HTERT RPE-1 (cell line): ENCODE measurements around the gene SRSF5.
"Not testable (repeated sequence)": the region's sequence is repeated elsewhere in the genome, so short reads cannot be mapped to it uniquely, and the experiment has no call there.

Source experiments
- in situ Hi-C: fragments of 300-500 bp; cut with MboI; formaldehyde crosslinking; loops from 4 replicates; pipeline ENCODE4 v1.14.3; 2020; ENCODE audit warnings: low sequenced_read_pairs

SRSF5 gene

DNA sequence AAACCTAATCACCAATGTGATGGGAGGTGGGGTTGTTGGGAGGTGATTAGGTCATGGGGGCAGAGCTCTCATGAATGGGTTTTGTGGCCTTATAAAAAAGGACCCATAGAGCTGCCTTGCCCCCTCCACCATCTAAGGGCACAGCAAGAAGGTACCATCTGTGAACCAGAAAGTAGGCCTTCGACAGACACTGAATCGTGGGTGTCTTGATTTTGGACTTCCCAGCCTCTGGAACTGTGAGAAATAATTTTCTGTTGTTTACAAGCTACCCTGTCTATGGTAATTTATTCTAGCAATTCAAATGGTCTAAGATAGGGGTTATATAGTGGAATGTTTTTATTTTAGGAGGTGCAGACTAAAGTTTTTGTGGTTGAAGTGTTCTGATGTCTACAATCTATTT is 38.0 kb downstream of the SRSF5 start:
- in situ Hi-C loops = no loop called here

- in situ Hi-C loops = no loop called here
These were observed 40.2 kb downstream of the SRSF5 start for GRCh38 chr14:69807192-69807591.

GRCh38 chr14:69808919-69809808 is 42.2 kb downstream of the SRSF5 start:
- in situ Hi-C loops = no loop called here

DNA sequence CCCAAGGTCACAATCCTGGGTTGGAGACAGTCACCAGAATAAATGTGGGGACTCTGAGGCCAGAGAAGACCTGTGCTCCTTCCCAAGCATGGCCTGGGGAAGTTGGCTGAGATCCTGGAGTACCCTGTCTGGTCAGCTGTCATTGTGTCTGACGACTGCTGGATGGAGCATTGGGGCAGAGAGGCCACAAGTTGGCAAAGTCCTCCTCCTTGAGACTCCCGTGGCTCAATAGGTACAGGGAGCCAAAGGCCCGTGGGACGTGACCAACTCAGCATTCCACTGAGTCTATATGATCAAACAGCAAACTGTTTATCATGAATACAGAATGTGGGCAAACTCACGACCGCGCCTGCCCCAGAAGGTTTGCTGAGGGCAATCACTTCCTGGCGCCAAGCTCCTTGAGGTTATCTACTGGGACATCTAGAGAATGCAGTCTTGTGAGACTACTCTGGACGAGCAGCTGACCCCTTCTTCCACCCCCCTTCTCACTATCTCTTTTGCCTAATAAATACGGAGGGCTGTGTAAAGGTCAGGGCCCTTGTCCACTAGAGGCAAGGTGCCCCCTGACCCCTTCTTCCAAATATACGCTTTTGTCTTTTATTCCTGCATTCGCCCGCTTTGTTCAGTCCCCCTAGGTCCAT is 44.4 kb downstream of the SRSF5 start:
- in situ Hi-C loops = no loop called here

DNA sequence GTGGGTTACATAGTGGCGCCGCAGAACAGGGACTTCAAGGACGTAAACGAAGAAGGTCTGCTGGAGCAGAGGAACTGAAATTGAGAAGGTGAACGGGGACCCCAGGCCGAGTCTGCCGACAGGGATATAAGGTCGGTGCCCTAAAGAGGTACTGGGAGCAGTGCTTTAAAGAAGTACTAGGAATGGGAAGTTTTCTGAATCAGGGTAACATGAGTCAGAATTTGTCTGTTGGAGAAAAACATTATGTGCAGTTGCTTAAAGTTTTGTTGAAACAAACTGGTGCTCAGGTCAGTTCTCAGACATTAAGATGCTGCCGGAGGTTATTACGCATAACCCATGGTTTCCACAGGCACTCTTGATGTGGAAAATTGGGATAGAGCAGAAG is 44.9 kb downstream of the SRSF5 start:
- in situ Hi-C loops = no loop called here

DNA sequence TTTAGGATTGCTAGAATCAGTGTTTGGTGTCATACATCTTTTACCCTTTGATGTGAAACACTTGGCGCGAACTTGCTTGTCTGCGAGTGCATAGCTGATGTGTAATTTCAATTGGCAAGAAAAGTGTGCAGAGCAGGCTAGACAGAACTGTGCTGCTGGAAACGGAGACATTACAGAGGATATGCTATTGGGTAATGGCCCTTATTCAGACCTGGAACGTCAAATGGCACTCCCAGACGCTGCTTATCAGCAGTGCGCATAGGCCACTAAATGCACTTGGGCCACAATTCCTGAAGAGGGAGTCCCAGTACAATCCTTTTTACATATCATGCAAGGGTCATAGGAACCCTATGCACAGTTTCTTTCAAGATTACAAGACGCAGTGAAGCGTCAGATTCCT is 45.8 kb downstream of the SRSF5 start:
- in situ Hi-C loops = no loop called here

- in situ Hi-C loops = not testable (repeated sequence)
These were observed 46.4 kb downstream of the SRSF5 start for GRCh38 chr14:69813346-69813745.

GRCh38 chr14:69814397-69814796 is 47.5 kb downstream of the SRSF5 start:
- in situ Hi-C loops = no loop called here

- in situ Hi-C loops = no loop called here
These were observed 48.6 kb downstream of the SRSF5 start for GRCh38 chr14:69815556-69815955.

- in situ Hi-C loops = no loop called here
These were observed 49.3 kb downstream of the SRSF5 start for GRCh38 chr14:69816216-69816615.

DNA sequence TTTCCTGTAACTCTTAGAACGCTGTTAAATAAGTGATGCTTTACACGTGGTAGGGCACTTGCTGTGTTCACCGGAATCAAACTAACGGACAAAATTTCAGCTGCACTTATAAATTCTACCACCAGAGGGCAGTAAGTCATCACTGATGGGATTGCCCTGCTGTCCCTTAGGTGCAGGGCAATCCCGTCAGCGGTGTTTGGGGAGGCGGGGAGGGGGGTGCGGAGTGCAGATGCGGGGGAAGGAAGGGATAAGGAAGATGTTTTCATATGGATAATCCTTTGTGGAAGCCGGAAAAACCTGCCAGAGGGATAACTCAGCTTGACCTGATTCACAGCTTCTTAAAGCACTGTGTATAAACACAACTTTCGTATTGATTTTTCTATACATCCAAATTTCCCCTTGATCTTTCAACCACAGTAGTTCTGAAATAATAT is 51.8 kb downstream of the SRSF5 start:
- in situ Hi-C loops = no loop called here

DNA sequence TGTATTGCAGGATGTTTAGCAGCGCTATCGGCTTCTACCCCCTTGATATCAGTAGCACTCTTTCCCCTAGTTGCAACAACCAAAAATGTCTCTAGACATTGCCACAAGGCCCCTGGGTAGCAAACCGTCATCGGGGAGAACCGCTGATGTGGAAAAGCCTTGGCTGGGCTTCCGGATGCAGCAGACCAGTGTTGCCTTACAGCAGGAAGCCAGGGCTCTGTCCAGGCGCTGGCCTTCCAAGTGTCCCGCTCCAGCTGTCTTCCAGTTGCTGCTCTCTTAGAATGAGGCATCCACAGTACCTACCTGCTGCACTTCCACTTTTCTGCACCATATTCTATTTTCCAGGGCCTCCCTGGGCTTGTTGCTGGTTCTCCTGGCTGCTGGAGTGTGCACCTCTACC is 52.7 kb downstream of the SRSF5 start:
- in situ Hi-C loops = no loop called here

DNA sequence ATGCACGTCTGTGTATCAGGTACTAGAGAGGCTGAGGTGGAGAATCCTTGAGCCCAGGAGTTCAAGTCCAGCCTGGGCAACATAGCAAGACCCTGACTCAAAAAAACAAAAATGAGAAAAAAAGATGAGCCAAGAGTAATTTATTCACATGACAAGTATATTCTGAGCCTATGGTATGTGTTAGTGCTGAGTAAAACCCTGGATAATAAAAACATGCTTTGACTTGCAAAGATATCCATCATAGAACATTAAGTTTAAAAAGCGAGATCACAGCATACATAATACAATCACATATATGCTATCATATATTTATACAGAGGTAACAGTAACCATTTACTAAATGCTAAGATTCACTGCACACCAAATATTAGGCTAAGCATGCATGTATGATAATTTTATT is 54.0 kb downstream of the SRSF5 start:
- in situ Hi-C loops = no loop called here
